Tibial artery (tissue), 4 donors: ENCODE data around the gene NRCAM.

ENCODE experiments used
- DNase-seq, 2 donors: peaks; one replicate each; pipeline ENCODE4 v3.0.0-alpha.2; 2019
- H3K27ac ChIP-seq, 2 donors: fragments of 200-600 bp; sonication (generic) in 1 of 2; 1 replicate in 1 of 2; 2 replicates in 1 of 2; pipeline ENCODE4 v1.5.1; 2018 to 2019; ENCODE audit warnings: mild to moderate bottlenecking in 1 of 2
- H3K27me3 ChIP-seq, 2 donors: fragments of 200-600 bp; sonication (generic) in 1 of 2; one replicate each; pipeline versions ENCODE4 v1.5.1 to v1.6.0; 2016 to 2019
- H3K36me3 ChIP-seq, 3 donors: fragments of 200-600 bp; sonication (generic) in 2 of 3; one replicate each; pipeline ENCODE4 v1.5.1; 2016 to 2019; ENCODE audit warnings: mild to moderate bottlenecking in 2 of 3
- H3K4me1 ChIP-seq, 4 donors: fragments of 200-600 bp; sonication (generic) in 2 of 4; 1 replicate in 3 of 4; 2 replicates in 1 of 4; pipeline ENCODE4 v1.5.1; 2016 to 2019
- H3K4me3 ChIP-seq, 2 donors: fragments of 200-600 bp; sonication (generic) in 1 of 2; 1 replicate in 1 of 2; 2 replicates in 1 of 2; pipeline ENCODE4 v1.5.1; 2018 to 2019; ENCODE audit warnings: mild to moderate bottlenecking in 2 of 2
- H3K9me3 ChIP-seq, 3 donors: fragments of 200-600 bp; sonication (generic) in 1 of 3; one replicate each; pipeline ENCODE4 v1.5.1; 2016 to 2019
- CTCF ChIP-seq, 2 experiments: fragments of 200-600 bp in 1 of 2; fragments of 450-650 bp in 1 of 2; IDR thresholded peaks; one replicate each; pipeline ENCODE4 v1.5.1; 2017 to 2019; ENCODE audit warnings: antibody characterized with exemption in 2 of 2, mild to moderate bottlenecking in 1 of 2, moderate library complexity in 1 of 2
- intact Hi-C: fragments of 100-400 bp; cut with DNase I; formaldehyde crosslinking; loops from one replicate; pipeline ENCODE4 v1.15.0; 2023; ENCODE audit warnings: low total_unique reads

The NRCAM gene

GRCh38 chr7:108232076-108232475 is 224.2 kb downstream of the NRCAM start:
- Histone ChIP-seq H3K9me3 (no peaks in the 10 kb centered on the region), H3K27me3 (no peaks in the 10 kb centered on the region), H3K4me3 (no peak overlapping the region), H3K4me1 (no peaks in the 10 kb centered on the region), H3K27ac (no peak overlapping the region), H3K36me3 (no peaks in the 10 kb centered on the region)
- intact Hi-C loops = no loop called here
- TF ChIP-seq CTCF (IDR thresholded peaks at IDR 0.05) = no peak
- no peak for DNase-seq

- intact Hi-C loops = no loop called here
- DNase-seq = no peak
Observed at GRCh38 chr7:108231221-108231620, 225.0 kb downstream of the NRCAM start.

GRCh38 chr7:108227366-108227765 is 228.9 kb downstream of the NRCAM start:
- H3K27ac ChIP-seq = no peak overlapping the region
- H3K36me3 ChIP-seq = no peaks in the 10 kb centered on the region
- H3K4me3 ChIP-seq = no peak overlapping the region
- intact Hi-C loops = no loop called here
- H3K4me1 ChIP-seq = no peaks in the 10 kb centered on the region
- DNase-seq = no peak
- H3K9me3 ChIP-seq = no peaks in the 10 kb centered on the region
- no peak for TF ChIP-seq CTCF (IDR thresholded peaks at IDR 0.05)
- H3K27me3 ChIP-seq = no peaks in the 10 kb centered on the region

More at GRCh38 chr7:108231221-108231620, 225.0 kb downstream of the NRCAM start:
- TF ChIP-seq CTCF (IDR thresholded peaks at IDR 0.05) = no peak
- Histone ChIP-seq H3K27me3 (no peaks in the 10 kb centered on the region), H3K36me3 (no peaks in the 10 kb centered on the region), H3K4me1 (no peaks in the 10 kb centered on the region), H3K4me3 (no peak overlapping the region), H3K9me3 (no peaks in the 10 kb centered on the region), H3K27ac (no peak overlapping the region)

- Histone ChIP-seq H3K4me3 (no peak overlapping the region), H3K4me1 (no peaks in the 10 kb centered on the region), H3K36me3 (no peaks in the 10 kb centered on the region), H3K27ac (no peak overlapping the region), H3K27me3 (no peaks in the 10 kb centered on the region), H3K9me3 (no peaks in the 10 kb centered on the region)
- no peak for DNase-seq
- intact Hi-C loops = no loop called here
- TF ChIP-seq CTCF (IDR thresholded peaks at IDR 0.05) = no peak
Observed at GRCh38 chr7:108226816-108227299, 229.4 kb downstream of the NRCAM start.

GRCh38 chr7:108225531-108226181 is 230.6 kb downstream of the NRCAM start:
- H3K4me3 ChIP-seq = no peak overlapping the region
- no peak overlapping the region for H3K27ac ChIP-seq
- no peaks in the 10 kb centered on the region for H3K27me3 ChIP-seq
- no peak for TF ChIP-seq CTCF (IDR thresholded peaks at IDR 0.05)
- no peaks in the 10 kb centered on the region for H3K9me3 ChIP-seq
- H3K36me3 ChIP-seq = no peaks in the 10 kb centered on the region
- intact Hi-C loops = no loop called here
- no peak for DNase-seq
- H3K4me1 ChIP-seq = no peaks in the 10 kb centered on the region
